ENCODE results near the gene STK24.
A peak's percentile ranks its signal among the peaks of the same experiment; 100 is the strongest.

Gene STK24

GRCh38 chr13:98490866-98491265, 86.0 kb downstream of the STK24 start:
- Histone ChIP-seq H3K4me1 (ENCODE audit: insufficient read depth, low read length) (peaks cover 19% of the 10 kb centered on the region; the same call in 1 of the 2 replicates), H3K9me3 (ENCODE audit: insufficient read depth, low read depth, low read length) (no peaks in the 10 kb centered on the region), H3K27ac (ENCODE audit: low read length) (no peak overlapping the region), H3K27me3 (ENCODE audit: insufficient read depth, low read length) (no peaks in the 10 kb centered on the region), H3K36me3 (ENCODE audit: insufficient read depth, low read depth, low read length) (no peaks in the 10 kb centered on the region), H3K9ac (ENCODE audit: low read depth, low read length) (no peak overlapping the region; the same call in 1 of the 2 replicates), H3K4me3 (ENCODE audit: low read length) (no peak overlapping the region)

GRCh38 chr13:98490195-98490836, 86.6 kb downstream of the STK24 start:
- H3K9ac ChIP-seq (ENCODE audit: low read depth, low read length): no peak overlapping the region
- H3K36me3 ChIP-seq (ENCODE audit: insufficient read depth, low read depth, low read length): no peaks in the 10 kb centered on the region
- no peaks in the 10 kb centered on the region for H3K27me3 ChIP-seq (ENCODE audit: insufficient read depth, low read length)
- no peak overlapping the region for H3K4me3 ChIP-seq (ENCODE audit: low read length)
- H3K4me1 ChIP-seq (ENCODE audit: insufficient read depth, low read length): peaks cover 21% of the 10 kb centered on the region
- H3K9me3 ChIP-seq (ENCODE audit: insufficient read depth, low read depth, low read length): no peaks in the 10 kb centered on the region
- no peak overlapping the region for H3K27ac ChIP-seq (ENCODE audit: low read length)

- Histone ChIP-seq H3K27ac (ENCODE audit: low read length) (no peak overlapping the region), H3K4me3 (ENCODE audit: low read length) (no peak overlapping the region), H3K36me3 (ENCODE audit: insufficient read depth, low read depth, low read length) (no peaks in the 10 kb centered on the region), H3K9me3 (ENCODE audit: insufficient read depth, low read depth, low read length) (no peaks in the 10 kb centered on the region), H3K4me1 (ENCODE audit: insufficient read depth, low read length) (peaks cover 28% of the 10 kb centered on the region), H3K9ac (ENCODE audit: low read depth, low read length) (peak overlapping the region; percentile 36; the same call in 1 of the 2 replicates), H3K27me3 (ENCODE audit: insufficient read depth, low read length) (no peaks in the 10 kb centered on the region)
Measured at GRCh38 chr13:98489446-98490194, 87.3 kb downstream of the STK24 start.

- Histone ChIP-seq H3K9me3 (ENCODE audit: insufficient read depth, low read depth, low read length) (no peaks in the 10 kb centered on the region), H3K4me1 (ENCODE audit: insufficient read depth, low read length) (peaks cover 34% of the 10 kb centered on the region), H3K27ac (ENCODE audit: low read length) (no peak overlapping the region), H3K36me3 (ENCODE audit: insufficient read depth, low read depth, low read length) (no peaks in the 10 kb centered on the region), H3K27me3 (ENCODE audit: insufficient read depth, low read length) (no peaks in the 10 kb centered on the region), H3K9ac (ENCODE audit: low read depth, low read length) (no peak overlapping the region), H3K4me3 (ENCODE audit: low read length) (no peak overlapping the region)
Measured at GRCh38 chr13:98488736-98489135, 88.2 kb downstream of the STK24 start.

- Histone ChIP-seq H3K4me1 (ENCODE audit: insufficient read depth, low read length) (peaks cover 38% of the 10 kb centered on the region), H3K27ac (ENCODE audit: low read length) (no peak overlapping the region), H3K27me3 (ENCODE audit: insufficient read depth, low read length) (no peaks in the 10 kb centered on the region), H3K9me3 (ENCODE audit: insufficient read depth, low read depth, low read length) (no peaks in the 10 kb centered on the region), H3K4me3 (ENCODE audit: low read length) (no peak overlapping the region), H3K36me3 (ENCODE audit: insufficient read depth, low read depth, low read length) (no peaks in the 10 kb centered on the region), H3K9ac (ENCODE audit: low read depth, low read length) (no peak overlapping the region)
Measured at GRCh38 chr13:98487522-98487921, 89.4 kb downstream of the STK24 start.

- H3K27ac ChIP-seq (ENCODE audit: low read length): no peak overlapping the region
- H3K9me3 ChIP-seq (ENCODE audit: insufficient read depth, low read depth, low read length): no peaks in the 10 kb centered on the region
- H3K9ac ChIP-seq (ENCODE audit: low read depth, low read length): no peak overlapping the region
- no peak overlapping the region for H3K4me3 ChIP-seq (ENCODE audit: low read length)
- H3K36me3 ChIP-seq (ENCODE audit: insufficient read depth, low read depth, low read length): no peaks in the 10 kb centered on the region; the same call in 1 of the 2 replicates
- peaks cover 33% of the 10 kb centered on the region for H3K4me1 ChIP-seq (ENCODE audit: insufficient read depth, low read length)
- H3K27me3 ChIP-seq (ENCODE audit: insufficient read depth, low read length): no peaks in the 10 kb centered on the region
Measured at GRCh38 chr13:98487016-98487415, 89.9 kb downstream of the STK24 start.

- no peak overlapping the region for H3K27ac ChIP-seq (ENCODE audit: low read length)
- H3K4me1 ChIP-seq (ENCODE audit: insufficient read depth, low read length): peaks cover 32% of the 10 kb centered on the region
Measured at GRCh38 chr13:98486412-98486811, 90.5 kb downstream of the STK24 start.

GRCh38 chr13:98485561-98485960, 91.3 kb downstream of the STK24 start:
- peaks cover 37% of the 10 kb centered on the region for H3K4me1 ChIP-seq (ENCODE audit: insufficient read depth, low read length)
- no peaks in the 10 kb centered on the region for H3K27me3 ChIP-seq (ENCODE audit: insufficient read depth, low read length)
- peak overlapping the region; percentile 29 for H3K27ac ChIP-seq (ENCODE audit: low read length)
- peaks cover 10% of the 10 kb centered on the region for H3K36me3 ChIP-seq (ENCODE audit: insufficient read depth, low read depth, low read length)
- H3K4me3 ChIP-seq (ENCODE audit: low read length): no peak overlapping the region
- no peaks in the 10 kb centered on the region for H3K9me3 ChIP-seq (ENCODE audit: insufficient read depth, low read depth, low read length)
- peak overlapping the region; percentile 60; the same call in 1 of the 2 replicates for H3K9ac ChIP-seq (ENCODE audit: low read depth, low read length)

More at GRCh38 chr13:98486412-98486811, 90.5 kb downstream of the STK24 start:
- Histone ChIP-seq H3K27me3 (ENCODE audit: insufficient read depth, low read length) (no peaks in the 10 kb centered on the region), H3K9me3 (ENCODE audit: insufficient read depth, low read depth, low read length) (no peaks in the 10 kb centered on the region), H3K9ac (ENCODE audit: low read depth, low read length) (no peak overlapping the region), H3K36me3 (ENCODE audit: insufficient read depth, low read depth, low read length) (peaks cover 5% of the 10 kb centered on the region), H3K4me3 (ENCODE audit: low read length) (no peak overlapping the region)

GRCh38 chr13:98484289-98485219, 92.4 kb downstream of the STK24 start:
- Histone ChIP-seq H3K27me3 (ENCODE audit: insufficient read depth, low read length) (no peaks in the 10 kb centered on the region), H3K9ac (ENCODE audit: low read depth, low read length) (peak overlapping the region; percentile 60; the same call in 1 of the 2 replicates), H3K27ac (ENCODE audit: low read length) (peak overlapping the region; percentile 29), H3K36me3 (ENCODE audit: insufficient read depth, low read depth, low read length) (peaks cover 10% of the 10 kb centered on the region), H3K4me1 (ENCODE audit: insufficient read depth, low read length) (peaks cover 36% of the 10 kb centered on the region), H3K9me3 (ENCODE audit: insufficient read depth, low read depth, low read length) (no peaks in the 10 kb centered on the region), H3K4me3 (ENCODE audit: low read length) (peak overlapping the region; percentile 43)

GRCh38 chr13:98483601-98484288, 93.2 kb downstream of the STK24 start:
- Histone ChIP-seq H3K36me3 (ENCODE audit: insufficient read depth, low read depth, low read length) (peaks cover 10% of the 10 kb centered on the region), H3K9me3 (ENCODE audit: insufficient read depth, low read depth, low read length) (no peaks in the 10 kb centered on the region), H3K9ac (ENCODE audit: low read depth, low read length) (peak overlapping the region; percentile 33; the same call in 1 of the 2 replicates), H3K4me1 (ENCODE audit: insufficient read depth, low read length) (peaks cover 41% of the 10 kb centered on the region), H3K27ac (ENCODE audit: low read length) (no peak overlapping the region), H3K4me3 (ENCODE audit: low read length) (peak overlapping the region; percentile 43), H3K27me3 (ENCODE audit: insufficient read depth, low read length) (no peaks in the 10 kb centered on the region)

Data from iPS-20b (cell line).